GM23338 (cell line): ENCODE results near the gene RAB11FIP4. TPM values are rescaled to one million over a fixed set of nuclear protein-coding genes. Genes with fewer than 3 reads are reported as not detected.

Experiments used
- ATAC-seq: fragments of 200-7000 bp; cut with Tn5 transposase; 3 replicates; pipeline ENCODE4 v1.9.1; 2020
- DNase-seq: peaks from one replicate; pipeline ENCODE4 v3.0.0-alpha.2; 2015; ENCODE audit warnings: low spot score
- H2AFZ ChIP-seq: fragments of 200-600 bp; sonication (generic); 2 replicates; pipeline ENCODE4 v1.8.0; 2016; ENCODE audit warnings: antibody characterized with exemption, mild to moderate bottlenecking, moderate library complexity
- H3F3A ChIP-seq: fragments of 200-600 bp; sonication (generic); replicated peaks from 2 replicates; pipeline ENCODE4 v1.8.0; 2017; ENCODE audit warnings: antibody characterized with exemption, mixed run types, low read depth
- H3K27ac ChIP-seq: fragments of 200-600 bp; sonication (generic); 2 replicates; pipeline ENCODE4 v1.6.1; 2016; ENCODE audit warnings: low read depth
- H3K27me3 ChIP-seq: fragments of 200-600 bp; sonication (generic); 2 replicates; pipeline ENCODE4 v1.8.0; 2016; ENCODE audit warnings: mild to moderate bottlenecking, mixed run types, moderate library complexity; ENCODE audit not compliant: insufficient read depth
- H3K36me3 ChIP-seq: fragments of 200-600 bp; sonication (generic); 2 replicates; pipeline ENCODE4 v1.8.0; 2016; ENCODE audit warnings: mild to moderate bottlenecking; ENCODE audit not compliant: insufficient read depth
- H3K4me1 ChIP-seq: fragments of 200-600 bp; sonication (generic); 2 replicates; pipeline ENCODE4 v1.8.0; 2016; ENCODE audit warnings: mild to moderate bottlenecking, moderate library complexity; ENCODE audit not compliant: insufficient read depth
- H3K4me2 ChIP-seq: fragments of 200-600 bp; sonication (generic); 2 replicates; pipeline ENCODE4 v1.7.1; 2017; ENCODE audit warnings: mixed run types
- H3K4me3 ChIP-seq: fragments of 200-600 bp; sonication (generic); 2 replicates; pipeline ENCODE4 v1.6.1; 2016; ENCODE audit warnings: mixed run types
- H3K79me2 ChIP-seq: fragments of 200-600 bp; sonication (generic); replicated peaks from 2 replicates; pipeline ENCODE4 v1.8.0; 2017; ENCODE audit warnings: mild to moderate bottlenecking; ENCODE audit not compliant: insufficient read depth
- H3K9me2 ChIP-seq: fragments of 200-600 bp; sonication (generic); 2 replicates; pipeline ENCODE4 v1.8.0; 2017; ENCODE audit not compliant: insufficient read depth
- H4K20me1 ChIP-seq: fragments of 200-600 bp; sonication (generic); replicated peaks from 2 replicates; pipeline ENCODE4 v1.8.0; 2017; ENCODE audit warnings: mild to moderate bottlenecking; ENCODE audit not compliant: insufficient read depth
- H3K27ac Mint-ChIP-seq: 2 replicates; pipeline ENCODE4 v1.8.0; 2020; ENCODE audit warnings: inconsistent platforms, mild to moderate bottlenecking, moderate library complexity, mixed read lengths
- H3K27me3 Mint-ChIP-seq: 3 replicates; pipeline ENCODE4 v1.8.0; 2022; ENCODE audit warnings: low read depth, mild to moderate bottlenecking, moderate library complexity, mixed read lengths, inconsistent platforms; ENCODE audit not compliant: insufficient read depth, poor library complexity
- H3K36me3 Mint-ChIP-seq: 3 replicates; pipeline ENCODE4 v1.8.0; 2021; ENCODE audit warnings: low read depth, mild to moderate bottlenecking, inconsistent platforms, moderate library complexity, mixed read lengths
- H3K4me1 Mint-ChIP-seq: 3 replicates; pipeline ENCODE4 v1.8.0; 2020; ENCODE audit warnings: mild to moderate bottlenecking, inconsistent platforms, mixed read lengths
- H3K4me3 Mint-ChIP-seq: 3 replicates; pipeline ENCODE4 v1.8.0; 2021; ENCODE audit warnings: moderate library complexity, mild to moderate bottlenecking, inconsistent platforms, mixed read lengths
- H3K9me3 Mint-ChIP-seq: 3 replicates; pipeline ENCODE4 v1.8.0; 2020; ENCODE audit warnings: moderate library complexity, mild to moderate bottlenecking, inconsistent platforms, mixed read lengths
- CREB1 ChIP-seq: fragments of 250-450 bp; sonication (Bioruptor Pico); IDR thresholded peaks from 2 replicates; pipeline ENCODE4 v1.5.0; 2020; ENCODE audit warnings: low read depth, mild to moderate bottlenecking, moderate library complexity
- EZH2 ChIP-seq: fragments of 200-600 bp; sonication (generic); IDR thresholded peaks from one replicate; pipeline ENCODE4 v1.8.0; 2017; ENCODE audit warnings: antibody characterized with exemption, mild to moderate bottlenecking, low read depth; ENCODE audit not compliant: unreplicated experiment
- EZH2phosphoT487 ChIP-seq: fragments of 200-600 bp; sonication (generic); IDR thresholded peaks from one replicate; pipeline ENCODE4 v1.8.1; 2018; ENCODE audit warnings: antibody characterized with exemption; ENCODE audit not compliant: unreplicated experiment
- JUNB ChIP-seq: IDR thresholded peaks from one replicate; pipeline ENCODE4 v1.6.1; 2016; ENCODE audit warnings: antibody characterized with exemption; ENCODE audit not compliant: unreplicated experiment
- NANOG ChIP-seq: IDR thresholded peaks from 2 replicates; pipeline ENCODE4 v1.6.1; 2016; ENCODE audit warnings: antibody characterized with exemption, borderline replicate concordance
- POLR2AphosphoS5 ChIP-seq: IDR thresholded peaks from 2 replicates; pipeline ENCODE4 v1.6.1; 2016; ENCODE audit warnings: antibody characterized with exemption, low read depth
- STAT1 ChIP-seq: IDR thresholded peaks from one replicate; pipeline ENCODE4 v1.6.1; 2016; ENCODE audit warnings: antibody characterized with exemption; ENCODE audit not compliant: unreplicated experiment
- ZNF114 ChIP-seq: fragments of 250-450 bp; sonication (Bioruptor Pico); IDR thresholded peaks from 2 replicates; pipeline ENCODE4 v1.5.0; 2020; ENCODE audit warnings: mild to moderate bottlenecking, moderate library complexity
- ZNF331 ChIP-seq: fragments of 250-450 bp; sonication (Bioruptor Pico); IDR thresholded peaks from 2 replicates; pipeline ENCODE4 v1.5.0; 2020; ENCODE audit warnings: low read depth, mild to moderate bottlenecking, moderate library complexity
- polyA plus RNA-seq: library from polyadenylated mRNA; unstranded; fragments of >200 nt; fragmentation: Nextera tagmentation; extraction: Ambion mirVana; gene quantifications from 2 replicates; pipeline ENCODE4 v1.2.1, GENCODE V29; 2016
- total RNA-seq: library from RNA; depleted of rRNA; stranded (reverse); fragments of >200 nt; shearing (Covaris generic); gene quantifications from 2 replicates; pipeline ENCODE4 v1.2.3, GENCODE V29; 2014
- TF ChIP-seq, protein P1 (sequence below): IDR thresholded peaks from one replicate; pipeline ENCODE4 v1.6.1; 2018; ENCODE audit warnings: antibody characterized with exemption; ENCODE audit not compliant: unreplicated experiment
- TF ChIP-seq, protein P2 (sequence below): IDR thresholded peaks from 2 replicates; pipeline ENCODE4 v1.6.1; 2016; ENCODE audit warnings: antibody characterized with exemption
- TF ChIP-seq, protein P3 (sequence below): fragments of 250-450 bp; sonication (Bioruptor Pico); IDR thresholded peaks from 2 replicates; pipeline ENCODE4 v1.5.0; 2020; ENCODE audit warnings: mild to moderate bottlenecking, moderate library complexity
- TF ChIP-seq, protein P4 (sequence below), 2 experiments: fragments of 200-600 bp in 1 of 2; sonication (generic) in 1 of 2; conservative IDR thresholded peaks; 2 replicates each; pipeline versions ENCODE4 v1.5.1 to v1.6.1; 2016 to 2017; ENCODE audit warnings: antibody characterized with exemption in 2 of 2, low read depth in 2 of 2, mild to moderate bottlenecking in 2 of 2, moderate library complexity in 1 of 2

RAB11FIP4 gene
- total and polyA plus RNA-seq, 2 experiments from 2014 or later = 26.0 to 65.6 TPM

DNA sequence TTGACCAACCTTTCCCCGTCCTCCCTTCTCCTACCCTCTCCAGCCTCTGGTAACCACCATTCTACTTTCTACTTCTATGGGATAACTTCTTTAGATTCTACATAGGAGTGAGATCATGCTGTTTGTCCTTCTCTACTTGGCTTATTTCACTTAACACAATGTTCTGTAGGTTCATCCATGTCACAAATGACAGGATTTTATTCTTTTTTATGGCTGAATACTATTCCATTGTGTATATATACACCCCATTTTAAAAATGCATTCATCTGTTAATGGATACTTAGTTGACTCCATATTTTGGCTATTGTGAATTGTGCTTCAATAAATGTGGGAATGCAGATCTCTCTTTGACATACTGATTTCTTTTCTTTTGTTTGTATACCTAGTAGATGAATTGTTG is 115.0 kb downstream of the RAB11FIP4 start:
- no peak overlapping the region for H3K27ac Mint-ChIP-seq
- Histone ChIP-seq H3K36me3 (no peaks in the 10 kb centered on the region), H3K4me3 (no peak overlapping the region), H3K9me2 (no peaks in the 10 kb centered on the region), H3K79me2 (peaks cover 78% of the 10 kb centered on the region), H3K4me2 (no peak overlapping the region), H2AFZ (no peak overlapping the region), H3K4me1 (peaks cover 11% of the 10 kb centered on the region), H4K20me1 (peaks cover 9% of the 10 kb centered on the region; the same call in 1 of the 2 replicates), H3K27ac (no peak overlapping the region), H3K27me3 (no peaks in the 10 kb centered on the region), H3F3A (peaks cover 4% of the 10 kb centered on the region)
- no peak for DNase-seq
- peaks cover 17% of the 10 kb centered on the region for H3K4me1 Mint-ChIP-seq
- no peak for ATAC-seq
- TF ChIP-seq, protein P1, sequence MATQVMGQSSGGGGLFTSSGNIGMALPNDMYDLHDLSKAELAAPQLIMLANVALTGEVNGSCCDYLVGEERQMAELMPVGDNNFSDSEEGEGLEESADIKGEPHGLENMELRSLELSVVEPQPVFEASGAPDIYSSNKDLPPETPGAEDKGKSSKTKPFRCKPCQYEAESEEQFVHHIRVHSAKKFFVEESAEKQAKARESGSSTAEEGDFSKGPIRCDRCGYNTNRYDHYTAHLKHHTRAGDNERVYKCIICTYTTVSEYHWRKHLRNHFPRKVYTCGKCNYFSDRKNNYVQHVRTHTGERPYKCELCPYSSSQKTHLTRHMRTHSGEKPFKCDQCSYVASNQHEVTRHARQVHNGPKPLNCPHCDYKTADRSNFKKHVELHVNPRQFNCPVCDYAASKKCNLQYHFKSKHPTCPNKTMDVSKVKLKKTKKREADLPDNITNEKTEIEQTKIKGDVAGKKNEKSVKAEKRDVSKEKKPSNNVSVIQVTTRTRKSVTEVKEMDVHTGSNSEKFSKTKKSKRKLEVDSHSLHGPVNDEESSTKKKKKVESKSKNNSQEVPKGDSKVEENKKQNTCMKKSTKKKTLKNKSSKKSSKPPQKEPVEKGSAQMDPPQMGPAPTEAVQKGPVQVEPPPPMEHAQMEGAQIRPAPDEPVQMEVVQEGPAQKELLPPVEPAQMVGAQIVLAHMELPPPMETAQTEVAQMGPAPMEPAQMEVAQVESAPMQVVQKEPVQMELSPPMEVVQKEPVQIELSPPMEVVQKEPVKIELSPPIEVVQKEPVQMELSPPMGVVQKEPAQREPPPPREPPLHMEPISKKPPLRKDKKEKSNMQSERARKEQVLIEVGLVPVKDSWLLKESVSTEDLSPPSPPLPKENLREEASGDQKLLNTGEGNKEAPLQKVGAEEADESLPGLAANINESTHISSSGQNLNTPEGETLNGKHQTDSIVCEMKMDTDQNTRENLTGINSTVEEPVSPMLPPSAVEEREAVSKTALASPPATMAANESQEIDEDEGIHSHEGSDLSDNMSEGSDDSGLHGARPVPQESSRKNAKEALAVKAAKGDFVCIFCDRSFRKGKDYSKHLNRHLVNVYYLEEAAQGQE = no peak
- TF ChIP-seq POLR2AphosphoS5 (no peak), NANOG (no peak), CREB1 (no peak), STAT1 (no peak), ZNF331 (no peak), EZH2phosphoT487 (no peak), ZNF114 (CRISPR knock-in tag) (no peak), JUNB (no peak), EZH2 (no peak)
- TF ChIP-seq, protein P2, sequence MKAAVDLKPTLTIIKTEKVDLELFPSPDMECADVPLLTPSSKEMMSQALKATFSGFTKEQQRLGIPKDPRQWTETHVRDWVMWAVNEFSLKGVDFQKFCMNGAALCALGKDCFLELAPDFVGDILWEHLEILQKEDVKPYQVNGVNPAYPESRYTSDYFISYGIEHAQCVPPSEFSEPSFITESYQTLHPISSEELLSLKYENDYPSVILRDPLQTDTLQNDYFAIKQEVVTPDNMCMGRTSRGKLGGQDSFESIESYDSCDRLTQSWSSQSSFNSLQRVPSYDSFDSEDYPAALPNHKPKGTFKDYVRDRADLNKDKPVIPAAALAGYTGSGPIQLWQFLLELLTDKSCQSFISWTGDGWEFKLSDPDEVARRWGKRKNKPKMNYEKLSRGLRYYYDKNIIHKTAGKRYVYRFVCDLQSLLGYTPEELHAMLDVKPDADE = no peak
- TF ChIP-seq, protein P3, sequence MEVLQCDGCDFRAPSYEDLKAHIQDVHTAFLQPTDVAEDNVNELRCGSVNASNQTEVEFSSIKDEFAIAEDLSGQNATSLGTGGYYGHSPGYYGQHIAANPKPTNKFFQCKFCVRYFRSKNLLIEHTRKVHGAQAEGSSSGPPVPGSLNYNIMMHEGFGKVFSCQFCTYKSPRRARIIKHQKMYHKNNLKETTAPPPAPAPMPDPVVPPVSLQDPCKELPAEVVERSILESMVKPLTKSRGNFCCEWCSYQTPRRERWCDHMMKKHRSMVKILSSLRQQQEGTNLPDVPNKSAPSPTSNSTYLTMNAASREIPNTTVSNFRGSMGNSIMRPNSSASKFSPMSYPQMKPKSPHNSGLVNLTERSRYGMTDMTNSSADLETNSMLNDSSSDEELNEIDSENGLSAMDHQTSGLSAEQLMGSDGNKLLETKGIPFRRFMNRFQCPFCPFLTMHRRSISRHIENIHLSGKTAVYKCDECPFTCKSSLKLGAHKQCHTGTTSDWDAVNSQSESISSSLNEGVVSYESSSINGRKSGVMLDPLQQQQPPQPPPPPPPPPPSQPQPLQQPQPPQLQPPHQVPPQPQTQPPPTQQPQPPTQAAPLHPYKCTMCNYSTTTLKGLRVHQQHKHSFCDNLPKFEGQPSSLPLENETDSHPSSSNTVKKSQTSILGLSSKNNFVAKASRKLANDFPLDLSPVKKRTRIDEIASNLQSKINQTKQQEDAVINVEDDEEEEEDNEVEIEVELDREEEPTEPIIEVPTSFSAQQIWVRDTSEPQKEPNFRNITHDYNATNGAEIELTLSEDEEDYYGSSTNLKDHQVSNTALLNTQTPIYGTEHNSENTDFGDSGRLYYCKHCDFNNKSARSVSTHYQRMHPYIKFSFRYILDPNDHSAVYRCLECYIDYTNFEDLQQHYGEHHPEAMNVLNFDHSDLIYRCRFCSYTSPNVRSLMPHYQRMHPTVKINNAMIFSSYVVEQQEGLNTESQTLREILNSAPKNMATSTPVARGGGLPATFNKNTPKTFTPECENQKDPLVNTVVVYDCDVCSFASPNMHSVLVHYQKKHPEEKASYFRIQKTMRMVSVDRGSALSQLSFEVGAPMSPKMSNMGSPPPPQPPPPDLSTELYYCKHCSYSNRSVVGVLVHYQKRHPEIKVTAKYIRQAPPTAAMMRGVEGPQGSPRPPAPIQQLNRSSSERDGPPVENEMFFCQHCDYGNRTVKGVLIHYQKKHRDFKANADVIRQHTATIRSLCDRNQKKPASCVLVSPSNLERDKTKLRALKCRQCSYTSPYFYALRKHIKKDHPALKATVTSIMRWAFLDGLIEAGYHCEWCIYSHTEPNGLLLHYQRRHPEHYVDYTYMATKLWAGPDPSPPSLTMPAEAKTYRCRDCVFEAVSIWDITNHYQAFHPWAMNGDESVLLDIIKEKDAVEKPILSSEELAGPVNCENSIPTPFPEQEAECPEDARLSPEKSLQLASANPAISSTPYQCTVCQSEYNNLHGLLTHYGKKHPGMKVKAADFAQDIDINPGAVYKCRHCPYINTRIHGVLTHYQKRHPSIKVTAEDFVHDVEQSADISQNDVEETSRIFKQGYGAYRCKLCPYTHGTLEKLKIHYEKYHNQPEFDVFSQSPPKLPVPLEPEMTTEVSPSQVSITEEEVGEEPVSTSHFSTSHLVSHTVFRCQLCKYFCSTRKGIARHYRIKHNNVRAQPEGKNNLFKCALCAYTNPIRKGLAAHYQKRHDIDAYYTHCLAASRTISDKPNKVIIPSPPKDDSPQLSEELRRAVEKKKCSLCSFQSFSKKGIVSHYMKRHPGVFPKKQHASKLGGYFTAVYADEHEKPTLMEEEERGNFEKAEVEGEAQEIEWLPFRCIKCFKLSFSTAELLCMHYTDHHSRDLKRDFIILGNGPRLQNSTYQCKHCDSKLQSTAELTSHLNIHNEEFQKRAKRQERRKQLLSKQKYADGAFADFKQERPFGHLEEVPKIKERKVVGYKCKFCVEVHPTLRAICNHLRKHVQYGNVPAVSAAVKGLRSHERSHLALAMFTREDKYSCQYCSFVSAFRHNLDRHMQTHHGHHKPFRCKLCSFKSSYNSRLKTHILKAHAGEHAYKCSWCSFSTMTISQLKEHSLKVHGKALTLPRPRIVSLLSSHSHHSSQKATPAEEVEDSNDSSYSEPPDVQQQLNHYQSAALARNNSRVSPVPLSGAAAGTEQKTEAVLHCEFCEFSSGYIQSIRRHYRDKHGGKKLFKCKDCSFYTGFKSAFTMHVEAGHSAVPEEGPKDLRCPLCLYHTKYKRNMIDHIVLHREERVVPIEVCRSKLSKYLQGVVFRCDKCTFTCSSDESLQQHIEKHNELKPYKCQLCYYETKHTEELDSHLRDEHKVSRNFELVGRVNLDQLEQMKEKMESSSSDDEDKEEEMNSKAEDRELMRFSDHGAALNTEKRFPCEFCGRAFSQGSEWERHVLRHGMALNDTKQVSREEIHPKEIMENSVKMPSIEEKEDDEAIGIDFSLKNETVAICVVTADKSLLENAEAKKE = no peak
- TF ChIP-seq, protein P4, sequence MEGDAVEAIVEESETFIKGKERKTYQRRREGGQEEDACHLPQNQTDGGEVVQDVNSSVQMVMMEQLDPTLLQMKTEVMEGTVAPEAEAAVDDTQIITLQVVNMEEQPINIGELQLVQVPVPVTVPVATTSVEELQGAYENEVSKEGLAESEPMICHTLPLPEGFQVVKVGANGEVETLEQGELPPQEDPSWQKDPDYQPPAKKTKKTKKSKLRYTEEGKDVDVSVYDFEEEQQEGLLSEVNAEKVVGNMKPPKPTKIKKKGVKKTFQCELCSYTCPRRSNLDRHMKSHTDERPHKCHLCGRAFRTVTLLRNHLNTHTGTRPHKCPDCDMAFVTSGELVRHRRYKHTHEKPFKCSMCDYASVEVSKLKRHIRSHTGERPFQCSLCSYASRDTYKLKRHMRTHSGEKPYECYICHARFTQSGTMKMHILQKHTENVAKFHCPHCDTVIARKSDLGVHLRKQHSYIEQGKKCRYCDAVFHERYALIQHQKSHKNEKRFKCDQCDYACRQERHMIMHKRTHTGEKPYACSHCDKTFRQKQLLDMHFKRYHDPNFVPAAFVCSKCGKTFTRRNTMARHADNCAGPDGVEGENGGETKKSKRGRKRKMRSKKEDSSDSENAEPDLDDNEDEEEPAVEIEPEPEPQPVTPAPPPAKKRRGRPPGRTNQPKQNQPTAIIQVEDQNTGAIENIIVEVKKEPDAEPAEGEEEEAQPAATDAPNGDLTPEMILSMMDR (conservative IDR thresholded peaks at IDR 0.05; ENCODE audit: low read depth in 2 of 2) = no peak
- no peaks in the 10 kb centered on the region for H3K36me3 Mint-ChIP-seq
- H3K4me3 Mint-ChIP-seq = no peak overlapping the region
- H3K27me3 Mint-ChIP-seq = no peaks in the 10 kb centered on the region
- no peaks in the 10 kb centered on the region for H3K9me3 Mint-ChIP-seq
